Esophagus muscularis mucosa (tissue), 4 donors: ENCODE measurements around the gene UBTD1.

ENCODE experiments used
- CTCF ChIP-seq, 3 experiments: fragments of 200-600 bp in 2 of 3; fragments of 450-650 bp in 1 of 3; sonication (generic) in 2 of 3; IDR thresholded peaks; one replicate each; pipeline ENCODE4 v1.5.1; 2017 to 2019; ENCODE audit warnings: antibody characterized with exemption in 3 of 3, mild to moderate bottlenecking in 2 of 3, moderate library complexity in 1 of 3
- EP300 ChIP-seq: sonication (generic); formaldehyde crosslinking; IDR thresholded peaks from one replicate; pipeline ENCODE4 v1.6.1; 2017; ENCODE audit warnings: antibody characterized with exemption
- POLR2A ChIP-seq: fragments of 450-650 bp; IDR thresholded peaks from one replicate; pipeline ENCODE4 v1.6.1; 2017; ENCODE audit warnings: antibody characterized with exemption, moderate library complexity, mild to moderate bottlenecking, low read depth
- POLR2AphosphoS5 ChIP-seq, 2 donors: sonication (generic); formaldehyde crosslinking; IDR thresholded peaks; one replicate each; pipeline ENCODE4 v1.6.1; 2017; ENCODE audit warnings: antibody characterized with exemption in 2 of 2

GRCh38 chr10:97451605-97452004, 47.1 kb upstream of the UBTD1 start:
- TF ChIP-seq CTCF (IDR thresholded peaks at IDR 0.05) (no peak), POLR2A (no peak), POLR2AphosphoS5 (IDR thresholded peaks at IDR 0.05) (no peak), EP300 (no peak)
